ENCODE measurements around the gene TNFRSF18. TPM values are rescaled to one million over a fixed set of nuclear protein-coding genes. Genes with fewer than 3 reads are reported as not detected.
"Not testable (repeated sequence)": the region's sequence is repeated elsewhere in the genome, so short reads cannot be mapped to it uniquely, and the experiment has no call there.

The TNFRSF18 gene
- total and polyA plus RNA-seq, 5 donors: 0.14 to 0.38 TPM; not detected in 3

- Histone ChIP-seq H3K9me3 (ENCODE audit: control insufficient read depth, low read length) (no peaks in the 10 kb centered on the region), H3K4me1 (ENCODE audit: control insufficient read depth, insufficient read depth, low read length) (no peaks in the 10 kb centered on the region), H3K27ac (ENCODE audit: low read length) (no peak overlapping the region), H3K4me3 (ENCODE audit: low read length) (no peak overlapping the region), H3K27me3 (ENCODE audit: control insufficient read depth, insufficient read depth) (no peaks in the 10 kb centered on the region)
- intact Hi-C loops (cut with DNase I): no loop called here
- DNase-seq: peak in 2 of 3 donors; percentile 42 to 51
- whole genome bisulfite sequencing: 86% methylated on average over 32 of the region's 32 CpGs
- ATAC-seq: no peak
These were observed 27.5 kb downstream of the TNFRSF18 start for GRCh38 chr1:1178794-1179331.

DNA sequence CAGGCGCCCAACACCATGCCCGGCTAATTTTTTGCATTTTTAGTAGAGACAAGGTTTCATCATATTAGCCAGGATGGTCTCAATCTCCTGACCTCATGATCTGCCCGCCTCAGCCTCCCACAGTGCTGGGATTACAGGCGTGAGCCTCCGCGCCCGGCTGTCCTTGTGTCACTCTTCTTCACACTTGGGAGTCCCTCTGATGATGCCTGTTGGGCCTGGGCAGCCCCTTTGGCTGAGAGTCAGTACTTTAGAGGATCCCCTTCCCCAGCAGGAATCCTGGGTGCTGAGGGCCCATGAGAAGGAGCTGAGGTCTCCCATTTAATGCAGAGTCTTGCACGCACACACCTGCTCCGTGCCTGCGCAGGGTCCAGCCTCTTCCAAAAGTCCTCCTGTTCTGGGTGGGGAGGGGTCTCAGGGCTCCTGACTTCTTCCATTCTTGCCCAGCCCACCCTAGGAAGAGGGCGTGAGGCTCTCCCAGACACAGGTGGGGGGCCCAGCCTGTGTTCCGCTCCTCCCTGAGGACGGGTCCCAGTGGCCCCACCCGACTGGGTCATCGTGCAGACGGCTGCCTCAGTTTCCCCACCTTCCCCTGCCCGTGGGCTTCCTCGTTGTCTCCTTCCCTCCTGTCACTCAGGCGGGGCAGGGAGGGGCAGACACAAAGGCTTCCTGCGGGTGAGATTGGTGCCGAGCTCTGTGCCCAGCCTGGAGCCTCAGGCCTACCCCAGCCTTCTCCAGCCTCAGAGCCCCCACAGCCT, 28.8 kb downstream of the TNFRSF18 start:
- H3K4me3 ChIP-seq (ENCODE audit: low read length): no peak overlapping the region
- ATAC-seq (no peak), DNase-seq (peak in 2 of 3 donors; percentile 9 to 34)
- WGBS: 80% methylated on average over 21 of the region's 21 CpGs
- H3K27me3 ChIP-seq (ENCODE audit: control insufficient read depth, insufficient read depth): no peaks in the 10 kb centered on the region
- no peaks in the 10 kb centered on the region for H3K9me3 ChIP-seq (ENCODE audit: control insufficient read depth, low read length)
- intact Hi-C loops (cut with DNase I): no loop called here
- H3K4me1 ChIP-seq (ENCODE audit: control insufficient read depth, insufficient read depth, low read length): no peaks in the 10 kb centered on the region
- H3K27ac ChIP-seq (ENCODE audit: low read length): no peak overlapping the region

- intact Hi-C loops (cut with DNase I): no loop called here
- H3K9me3 ChIP-seq (ENCODE audit: control insufficient read depth, low read length): no peaks in the 10 kb centered on the region
- ATAC-seq (no peak), DNase-seq (no peak)
- no peak overlapping the region for H3K27ac ChIP-seq (ENCODE audit: low read length)
- 79% methylated on average over 7 of the region's 7 CpGs for WGBS
- no peaks in the 10 kb centered on the region for H3K27me3 ChIP-seq (ENCODE audit: control insufficient read depth, insufficient read depth)
- no peak overlapping the region for H3K4me3 ChIP-seq (ENCODE audit: low read length)
- no peaks in the 10 kb centered on the region for H3K4me1 ChIP-seq (ENCODE audit: control insufficient read depth, insufficient read depth, low read length)
These were observed 29.5 kb downstream of the TNFRSF18 start for GRCh38 chr1:1176931-1177330.

- H3K9me3 ChIP-seq (ENCODE audit: control insufficient read depth, low read length); H3K4me1 ChIP-seq (ENCODE audit: control insufficient read depth, insufficient read depth, low read length); ATAC-seq; H3K27me3 ChIP-seq (ENCODE audit: control insufficient read depth, insufficient read depth); H3K4me3 ChIP-seq (ENCODE audit: low read length); intact Hi-C loops (cut with DNase I); H3K27ac ChIP-seq (ENCODE audit: low read length): not testable (repeated sequence)
- peak in 2 of 3 donors; percentile 18 to 35 for DNase-seq
- WGBS: 32% methylated on average over 22 of the region's 22 CpGs
These were observed 30.2 kb downstream of the TNFRSF18 start for GRCh38 chr1:1176063-1176761.

DNA sequence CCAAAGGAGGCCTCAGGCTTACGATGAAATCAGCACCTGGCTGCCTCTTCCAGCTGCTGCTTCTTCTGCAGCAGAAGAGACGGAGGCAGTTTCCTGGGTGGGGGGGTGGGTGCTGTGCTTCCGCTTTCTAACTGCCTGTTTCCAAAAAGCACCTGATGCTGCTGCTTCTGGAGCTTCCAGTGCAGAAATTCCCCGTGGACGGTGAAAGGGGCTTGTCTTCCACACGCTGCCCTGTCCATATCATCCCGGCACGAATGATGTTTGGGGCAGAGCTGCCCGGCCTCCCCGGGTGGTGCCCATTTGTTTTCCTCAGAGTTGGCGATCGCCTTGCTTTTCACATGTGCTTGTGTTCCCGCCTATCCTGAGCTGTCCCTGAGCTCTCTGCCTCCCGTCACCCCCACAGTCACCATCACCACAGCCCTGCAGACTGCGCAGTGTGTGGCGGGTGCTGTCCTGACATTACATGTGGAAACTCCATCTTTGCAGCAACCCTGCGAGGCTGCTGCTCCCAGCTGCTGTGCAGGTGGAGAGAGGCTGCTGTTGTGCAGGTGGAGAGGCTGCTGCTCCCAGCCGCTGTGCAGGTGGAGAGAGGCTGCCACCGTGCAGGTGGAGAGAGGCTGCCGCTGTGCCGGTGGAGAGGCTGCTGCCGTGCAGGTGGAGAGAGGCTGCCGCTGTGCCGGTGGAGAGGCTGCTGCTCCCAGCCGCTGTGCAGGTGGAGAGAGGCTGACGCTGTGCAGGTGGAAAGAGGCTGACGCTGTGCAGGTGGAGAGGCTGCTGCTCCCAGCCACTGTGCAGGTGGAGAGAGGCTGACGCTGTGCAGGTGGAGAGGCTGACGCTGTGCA, 30.9 kb downstream of the TNFRSF18 start:
- Histone ChIP-seq H3K27me3 (ENCODE audit: control insufficient read depth, insufficient read depth) (no peaks in the 10 kb centered on the region), H3K4me1 (ENCODE audit: control insufficient read depth, insufficient read depth, low read length) (no peaks in the 10 kb centered on the region), H3K4me3 (ENCODE audit: low read length) (no peak overlapping the region), H3K27ac (ENCODE audit: low read length) (no peak overlapping the region), H3K9me3 (ENCODE audit: control insufficient read depth, low read length) (no peaks in the 10 kb centered on the region)
- DNase-seq (peak in 1 of 3 donors; percentile 20), ATAC-seq (no peak)
- 85% methylated on average over 29 of the region's 29 CpGs for WGBS
- intact Hi-C loops (cut with DNase I): no loop called here

GRCh38 chr1:1173793-1174415, 32.5 kb downstream of the TNFRSF18 start, which contains the start of gene TTLL10:
Gene TTLL10, plus strand, starts transcription at chr1:1173880. Its CDS starts 5,336 bp downstream, at chr1:1179216.
- Histone ChIP-seq H3K4me1 (ENCODE audit: control insufficient read depth, insufficient read depth, low read length) (no peaks in the 10 kb centered on the region), H3K9me3 (ENCODE audit: control insufficient read depth, low read length) (no peaks in the 10 kb centered on the region), H3K27me3 (ENCODE audit: control insufficient read depth, insufficient read depth) (no peaks in the 10 kb centered on the region), H3K4me3 (ENCODE audit: low read length) (no peak within 1 kb of the TSS), H3K27ac (ENCODE audit: low read length) (no peak within 1 kb of the TSS)
- peak in 2 of 3 donors; percentile 54 to 60 for DNase-seq
- intact Hi-C loops (cut with DNase I): no loop called here
- peak; percentile 7 to 18 for ATAC-seq
- 19% methylated on average over 35 of the region's 35 CpGs for WGBS

DNA sequence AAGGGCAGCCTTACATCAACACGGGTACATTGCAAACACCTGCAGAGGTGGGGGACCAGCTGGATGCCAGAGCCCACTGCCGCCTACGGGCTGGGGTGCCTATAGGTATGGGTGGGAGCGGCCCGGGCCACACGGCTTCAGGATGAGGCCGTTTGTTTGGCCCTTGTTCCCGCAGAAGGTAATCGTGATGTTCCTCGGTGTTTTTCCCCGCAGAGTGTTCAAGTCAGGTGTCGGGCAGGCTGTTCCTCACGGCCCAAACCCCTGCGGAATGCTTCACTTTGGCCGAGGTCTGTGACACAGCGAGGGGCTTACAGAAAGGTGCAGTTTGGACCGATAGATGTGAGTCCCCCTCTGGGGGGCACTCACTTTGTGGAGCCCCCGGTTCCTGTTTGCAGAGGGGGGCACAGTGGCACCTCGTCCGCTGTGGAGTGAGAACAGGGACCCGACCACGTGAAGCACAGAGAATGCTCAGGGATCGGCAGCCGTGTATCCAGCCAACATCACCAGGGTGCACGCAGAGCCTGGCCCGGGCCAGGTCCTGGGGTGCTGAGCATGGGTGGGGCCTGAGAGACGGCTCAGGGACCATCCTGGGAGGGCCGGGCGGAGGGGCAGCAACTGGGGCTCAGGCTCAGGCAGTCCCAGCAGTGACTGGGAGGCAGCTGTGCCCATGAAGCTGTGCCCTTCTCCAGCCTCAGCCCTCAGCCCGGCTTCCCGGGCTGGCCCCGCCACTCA, 33.2 kb downstream of the TNFRSF18 start:
- Histone ChIP-seq H3K4me1 (ENCODE audit: control insufficient read depth, insufficient read depth, low read length) (no peaks in the 10 kb centered on the region), H3K9me3 (ENCODE audit: control insufficient read depth, low read length) (no peaks in the 10 kb centered on the region), H3K27me3 (ENCODE audit: control insufficient read depth, insufficient read depth) (no peaks in the 10 kb centered on the region), H3K27ac (ENCODE audit: low read length) (no peak overlapping the region), H3K4me3 (ENCODE audit: low read length) (no peak overlapping the region)
- peak in 1 of 3 donors; percentile 28 for DNase-seq
- intact Hi-C loops (cut with DNase I): no loop called here
- 54% methylated on average over 32 of the region's 32 CpGs for WGBS
- ATAC-seq: no peak

DNA sequence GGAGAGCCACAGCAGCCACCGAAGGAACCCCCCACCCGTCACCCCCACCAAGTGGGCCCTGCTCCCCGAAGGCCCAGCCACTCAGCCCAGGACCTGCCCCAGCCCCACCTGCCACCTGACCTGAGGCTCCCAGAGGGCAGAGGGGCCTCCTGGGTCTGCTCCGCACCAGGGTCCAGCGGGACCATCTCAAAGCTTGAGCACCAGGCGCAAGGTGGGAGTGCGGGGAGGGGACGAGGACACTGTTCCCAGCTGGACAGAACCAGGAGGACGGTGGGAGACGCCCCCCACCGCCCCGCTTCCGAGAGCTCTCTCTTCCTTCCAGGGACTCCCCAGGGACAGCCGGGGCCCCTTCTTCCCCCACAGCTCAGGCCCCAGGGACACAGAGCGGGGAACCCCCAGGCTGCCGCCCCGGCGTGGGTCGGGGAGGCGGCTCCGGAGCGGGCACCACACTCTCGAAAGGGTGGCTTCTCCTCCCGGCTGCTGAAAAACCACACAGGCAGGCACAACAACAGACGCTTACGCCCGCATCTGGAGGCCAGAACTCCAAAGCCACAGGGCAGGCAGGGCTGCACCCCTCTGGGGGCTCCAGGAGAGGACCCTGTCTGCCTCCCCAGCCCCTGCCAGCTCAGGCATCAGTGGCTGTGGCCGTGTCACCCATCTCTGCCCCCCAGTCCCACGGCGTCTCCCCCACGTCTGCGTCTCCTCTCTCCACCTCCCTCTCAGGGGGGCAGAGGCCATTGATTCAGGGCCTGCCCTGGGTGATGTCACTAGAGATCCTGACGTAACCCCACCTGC, 34.6 kb downstream of the TNFRSF18 start:
- ATAC-seq: no peak
- Histone ChIP-seq H3K9me3 (ENCODE audit: control insufficient read depth, low read length) (no peaks in the 10 kb centered on the region), H3K27me3 (ENCODE audit: control insufficient read depth, insufficient read depth) (no peaks in the 10 kb centered on the region), H3K4me1 (ENCODE audit: control insufficient read depth, insufficient read depth, low read length) (no peaks in the 10 kb centered on the region), H3K27ac (ENCODE audit: low read length) (no peak overlapping the region), H3K4me3 (ENCODE audit: low read length) (no peak overlapping the region)
- 75% methylated on average over 33 of the region's 33 CpGs for WGBS
- DNase-seq: peak in 2 of 3 donors; percentile 50 to 55
- intact Hi-C loops (cut with DNase I): no loop called here

GRCh38 chr1:1171161-1171545, 35.2 kb downstream of the TNFRSF18 start:
- intact Hi-C loops (cut with DNase I): no loop called here
- peak in 1 of 3 donors; percentile 38 for DNase-seq
- no peaks in the 10 kb centered on the region for H3K27me3 ChIP-seq (ENCODE audit: control insufficient read depth, insufficient read depth)
- 72% methylated on average over 12 of the region's 12 CpGs for WGBS
- H3K27ac ChIP-seq (ENCODE audit: low read length): no peak overlapping the region
- H3K4me3 ChIP-seq (ENCODE audit: low read length): no peak overlapping the region
- no peaks in the 10 kb centered on the region for H3K4me1 ChIP-seq (ENCODE audit: control insufficient read depth, insufficient read depth, low read length)
- no peaks in the 10 kb centered on the region for H3K9me3 ChIP-seq (ENCODE audit: control insufficient read depth, low read length)
- ATAC-seq: no peak

Data from right cardiac atrium (tissue), 5 donors.